ENCODE results near the gene GLI2. TPM values are rescaled to one million over a fixed set of nuclear protein-coding genes. Genes with fewer than 3 reads are reported as not detected.

The GLI2 gene
- total RNA-seq, 1 experiment from 2014 or later, result 6.2 TPM

DNA sequence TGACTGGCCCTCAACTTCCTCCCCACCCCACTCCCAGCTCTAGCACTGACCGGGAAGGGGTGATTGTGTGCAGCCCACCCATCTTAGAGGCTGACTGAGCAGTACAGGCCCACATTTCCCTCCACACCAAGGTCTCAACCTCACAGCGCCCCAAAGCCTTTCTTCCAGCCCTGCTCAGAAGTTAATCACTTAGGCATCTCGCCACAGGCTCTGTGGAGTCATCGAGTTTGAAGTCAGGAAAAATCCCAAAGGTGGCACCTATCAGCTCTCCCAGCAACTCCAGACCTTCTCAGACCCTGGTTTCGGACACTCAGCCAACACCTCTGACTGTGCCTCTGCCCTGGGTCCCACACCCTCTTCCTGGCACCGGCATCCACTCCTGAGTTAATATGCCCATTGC lies 43.0 kb upstream of the GLI2 start:
- H3K9me3 ChIP-seq (ENCODE audit: control insufficient read depth, insufficient read depth, low read depth, low read length), result no peaks in the 10 kb centered on the region
- no TSS peak for BruUV-seq (replicated peaks)
- peaks cover 2% of the 10 kb centered on the region; the same call in 1 of the 2 replicates for H3K27me3 ChIP-seq (ENCODE audit: control insufficient read depth, insufficient read depth, low read length)
- H3K4me1 ChIP-seq (ENCODE audit: control insufficient read depth, insufficient read depth, low read length), result no peaks in the 10 kb centered on the region
- CTCF ChIA-PET, result no interaction called here
- in situ Hi-C loops (cut with HindIII; ENCODE audit: low pct_unique_long_range_greater_than_20kb, low sequenced_read_pairs) (no loop called here), intact Hi-C loops (cut with micrococcal nuclease; ENCODE audit: unreplicated experiment) (loop anchor here (10.0 kb wide), 1 partner anchor 242 kb away; no protein-coding TSS in a partner anchor)
- TF ChIP-seq POLR2AphosphoS5 (IDR thresholded peaks at IDR 0.05; ENCODE audit: low read depth, low read length) (no peak), SIN3A (IDR thresholded peaks at IDR 0.05; ENCODE audit: borderline replicate concordance, insufficient read depth, low read depth, low read length) (no peak), TCF7L2 (IDR thresholded peaks at IDR 0.05; ENCODE audit: low read depth, low read length) (no peak), REST (IDR thresholded peaks at IDR 0.05; ENCODE audit: insufficient read depth in 1 of 2, low read depth in 2 of 2, low read length in 1 of 2) (no peak)
- POLR2A ChIA-PET, result no interaction called here
- H3K4me3 ChIP-seq (ENCODE audit: low read depth in 2 of 2, low read length in 2 of 2), result no peak overlapping the region
- ATAC-seq (no peak), DNase-seq (ENCODE audit: low read depth, low spot score) (no peak)
- H3K36me3 ChIP-seq (ENCODE audit: control insufficient read depth, insufficient read depth, low read length), result no peaks in the 10 kb centered on the region
- no peak overlapping the region for H3K27ac ChIP-seq (ENCODE audit: low read length)

GRCh38 chr2:120693121-120693520 lies 42.5 kb upstream of the GLI2 start:
- Histone ChIP-seq H3K9me3 (ENCODE audit: control insufficient read depth, insufficient read depth, low read depth, low read length) (no peaks in the 10 kb centered on the region), H3K4me3 (ENCODE audit: low read depth in 2 of 2, low read length in 2 of 2) (no peak overlapping the region), H3K27ac (ENCODE audit: low read length) (no peak overlapping the region), H3K36me3 (ENCODE audit: control insufficient read depth, insufficient read depth, low read length) (no peaks in the 10 kb centered on the region), H3K27me3 (ENCODE audit: control insufficient read depth, insufficient read depth, low read length) (no peaks in the 10 kb centered on the region; the same call in 1 of the 2 replicates), H3K4me1 (ENCODE audit: control insufficient read depth, insufficient read depth, low read length) (no peaks in the 10 kb centered on the region)
- in situ Hi-C loops (cut with HindIII; ENCODE audit: low pct_unique_long_range_greater_than_20kb, low sequenced_read_pairs) (no loop called here), intact Hi-C loops (cut with micrococcal nuclease; ENCODE audit: unreplicated experiment) (loop anchor here (10.0 kb wide), 1 partner anchor 242 kb away; no protein-coding TSS in a partner anchor)
- TF ChIP-seq CTCF (IDR thresholded peaks at IDR 0.05) (no peak), SIN3A (IDR thresholded peaks at IDR 0.05; ENCODE audit: borderline replicate concordance, insufficient read depth, low read depth, low read length) (no peak), POLR2AphosphoS5 (IDR thresholded peaks at IDR 0.05; ENCODE audit: low read depth, low read length) (no peak), TCF7L2 (IDR thresholded peaks at IDR 0.05; ENCODE audit: low read depth, low read length) (no peak), REST (IDR thresholded peaks at IDR 0.05; ENCODE audit: insufficient read depth in 1 of 2, low read depth in 2 of 2, low read length in 1 of 2) (no peak)
- ATAC-seq (no peak), DNase-seq (ENCODE audit: low read depth, low spot score) (no peak)
- ChIA-PET POLR2A (no interaction called here), CTCF (interaction anchor here (0.7 kb wide), 2 partner anchors 384 to 931 kb away, joined by 4 read pairs; no protein-coding TSS in a partner anchor)
- no TSS peak for BruUV-seq (replicated peaks)
